Calu3 (cell line): ENCODE data around the gene SLC35A2. TPM values are rescaled to one million over a fixed set of nuclear protein-coding genes. Genes with fewer than 3 reads are reported as not detected.

Experiments
- BruUV-seq: library from RNA; stranded (reverse); fragments of 400-500 nt; replicated peaks from 2 replicates; lab custom pipeline; 2021; lab: Mats Ljungman, UMichigan
- CTCF ChIA-PET: fragments of 300-600 bp; sonication (Branson Sonifier 250); formaldehyde crosslinking; loops from one replicate; lab custom pipeline; 2022; ENCODE audit warnings: antibody characterized with exemption; lab: Charles Lee
- DNase-seq: peaks from one replicate; pipeline ENCODE4 v3.0.0; 2022
- H3K27ac Mint-ChIP-seq: one replicate; pipeline ENCODE4 v1.8.0; 2022; ENCODE audit warnings: mixed read lengths; ENCODE audit not compliant: unreplicated experiment
- H3K27me3 Mint-ChIP-seq: one replicate; pipeline ENCODE4 v1.8.0; 2022; ENCODE audit warnings: mixed read lengths; ENCODE audit not compliant: unreplicated experiment
- H3K36me3 Mint-ChIP-seq: one replicate; pipeline ENCODE4 v1.8.0; 2022; ENCODE audit warnings: mild to moderate bottlenecking, moderate library complexity, mixed read lengths; ENCODE audit not compliant: insufficient read depth, unreplicated experiment
- H3K4me1 Mint-ChIP-seq: one replicate; pipeline ENCODE4 v1.8.0; 2022; ENCODE audit warnings: mild to moderate bottlenecking, low read depth, mixed read lengths; ENCODE audit not compliant: unreplicated experiment
- H3K4me3 Mint-ChIP-seq: one replicate; pipeline ENCODE4 v1.8.0; 2022; ENCODE audit warnings: mild to moderate bottlenecking, low read depth, moderate library complexity, mixed read lengths; ENCODE audit not compliant: unreplicated experiment
- H3K9me3 Mint-ChIP-seq: one replicate; pipeline ENCODE4 v1.8.0; 2022; ENCODE audit warnings: low read depth, mixed read lengths; ENCODE audit not compliant: unreplicated experiment
- intact Hi-C: fragments of 100-400 bp; cut with micrococcal nuclease; formaldehyde crosslinking; loops from one replicate; pipeline ENCODE4 v1.10.0; 2022; ENCODE audit not compliant: unreplicated experiment
- total RNA-seq: library from RNA; stranded (reverse); gene quantifications from 2 replicates; pipeline ENCODE4 v1.2.3, GENCODE V29; 2022
- TF ChIP-seq, protein P1 (sequence below): fragments of 200-600 bp; IDR thresholded peaks from one replicate; pipeline ENCODE4 v1.8.0; 2022; ENCODE audit warnings: antibody characterized with exemption; ENCODE audit not compliant: unreplicated experiment

The SLC35A2 gene
- total RNA-seq, 1 experiment from 2014 or later: 68.1 TPM

DNA sequence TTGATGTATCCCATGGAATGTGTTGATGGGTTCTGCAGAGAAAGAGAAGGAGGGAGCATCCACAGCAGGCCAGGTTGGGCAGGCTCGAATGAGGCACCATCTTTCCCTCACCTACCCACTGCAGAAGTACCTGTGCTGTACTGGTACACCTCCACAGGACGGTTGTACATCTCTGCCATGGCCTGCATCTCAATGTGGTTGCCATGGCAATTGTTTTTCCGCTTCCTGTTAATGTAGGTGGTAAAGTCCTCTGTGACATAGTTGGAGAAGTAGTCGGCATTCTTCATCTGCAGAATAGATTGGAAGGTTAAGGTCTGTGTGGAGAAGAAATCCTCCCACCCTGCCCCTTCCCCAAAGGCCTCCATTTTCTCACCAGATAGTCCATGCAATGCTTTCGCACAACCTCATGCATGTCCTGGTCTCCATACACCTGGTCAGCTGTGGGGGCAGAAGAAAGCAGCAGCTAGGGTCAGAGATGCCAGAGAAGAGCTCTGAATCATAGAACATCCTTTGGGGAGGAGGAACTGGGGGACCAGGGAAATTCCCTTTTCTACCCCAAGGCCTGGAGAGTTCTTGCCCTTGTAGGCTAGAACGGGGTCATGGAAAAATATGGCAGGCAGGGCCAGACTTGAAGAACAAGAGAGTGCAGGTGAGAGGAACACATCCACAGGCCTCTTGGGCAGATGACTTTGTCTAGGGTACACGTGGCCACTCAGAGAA, 23.3 kb upstream of the SLC35A2 start:
- no TSS peak for BruUV-seq
- Mint-ChIP-seq H3K36me3 (peaks cover 33% of the 10 kb centered on the region), H3K4me1 (no peaks in the 10 kb centered on the region), H3K27me3 (no peaks in the 10 kb centered on the region), H3K9me3 (no peaks in the 10 kb centered on the region), H3K27ac (no peak overlapping the region), H3K4me3 (no peak overlapping the region)
- CTCF ChIA-PET: no interaction called here
- no peak for DNase-seq
- intact Hi-C loops: no loop called here
- TF ChIP-seq, protein P1, sequence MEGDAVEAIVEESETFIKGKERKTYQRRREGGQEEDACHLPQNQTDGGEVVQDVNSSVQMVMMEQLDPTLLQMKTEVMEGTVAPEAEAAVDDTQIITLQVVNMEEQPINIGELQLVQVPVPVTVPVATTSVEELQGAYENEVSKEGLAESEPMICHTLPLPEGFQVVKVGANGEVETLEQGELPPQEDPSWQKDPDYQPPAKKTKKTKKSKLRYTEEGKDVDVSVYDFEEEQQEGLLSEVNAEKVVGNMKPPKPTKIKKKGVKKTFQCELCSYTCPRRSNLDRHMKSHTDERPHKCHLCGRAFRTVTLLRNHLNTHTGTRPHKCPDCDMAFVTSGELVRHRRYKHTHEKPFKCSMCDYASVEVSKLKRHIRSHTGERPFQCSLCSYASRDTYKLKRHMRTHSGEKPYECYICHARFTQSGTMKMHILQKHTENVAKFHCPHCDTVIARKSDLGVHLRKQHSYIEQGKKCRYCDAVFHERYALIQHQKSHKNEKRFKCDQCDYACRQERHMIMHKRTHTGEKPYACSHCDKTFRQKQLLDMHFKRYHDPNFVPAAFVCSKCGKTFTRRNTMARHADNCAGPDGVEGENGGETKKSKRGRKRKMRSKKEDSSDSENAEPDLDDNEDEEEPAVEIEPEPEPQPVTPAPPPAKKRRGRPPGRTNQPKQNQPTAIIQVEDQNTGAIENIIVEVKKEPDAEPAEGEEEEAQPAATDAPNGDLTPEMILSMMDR: no peak

- TF ChIP-seq, protein P1: no peak
- intact Hi-C loops: no loop called here
- H3K27me3 Mint-ChIP-seq: no peaks in the 10 kb centered on the region
- no peak overlapping the region for H3K4me3 Mint-ChIP-seq
- no peaks in the 10 kb centered on the region for H3K9me3 Mint-ChIP-seq
- no peak overlapping the region for H3K27ac Mint-ChIP-seq
- H3K36me3 Mint-ChIP-seq: peaks cover 29% of the 10 kb centered on the region
- no TSS peak for BruUV-seq
- no peak for DNase-seq
- H3K4me1 Mint-ChIP-seq: no peaks in the 10 kb centered on the region
- CTCF ChIA-PET: no interaction called here
Observed at GRCh38 chrX:48933757-48934156, 22.3 kb upstream of the SLC35A2 start.

GRCh38 chrX:48927736-48928382, 16.4 kb upstream of the SLC35A2 start:
- no TSS peak for BruUV-seq
- Mint-ChIP-seq H3K27ac (no peak overlapping the region), H3K4me1 (no peaks in the 10 kb centered on the region), H3K4me3 (no peak overlapping the region), H3K27me3 (no peaks in the 10 kb centered on the region), H3K36me3 (peaks cover 34% of the 10 kb centered on the region), H3K9me3 (no peaks in the 10 kb centered on the region)
- CTCF ChIA-PET: no interaction called here
- DNase-seq: no peak
- TF ChIP-seq, protein P1: no peak
- intact Hi-C loops: no loop called here

- TF ChIP-seq, protein P1: no peak
- Mint-ChIP-seq H3K4me3 (no peak overlapping the region), H3K4me1 (no peaks in the 10 kb centered on the region), H3K27ac (no peak overlapping the region), H3K27me3 (no peaks in the 10 kb centered on the region), H3K9me3 (no peaks in the 10 kb centered on the region), H3K36me3 (peaks cover 37% of the 10 kb centered on the region)
- intact Hi-C loops: no loop called here
- CTCF ChIA-PET: no interaction called here
- DNase-seq: no peak
- BruUV-seq: no TSS peak
Observed at GRCh38 chrX:48927123-48927522, 15.7 kb upstream of the SLC35A2 start.
